H9 (cell line): Measurements from ENCODE around the gene RAD54L. TPM values are rescaled to one million over a fixed set of nuclear protein-coding genes. Genes with fewer than 3 reads are reported as not detected.

Experiments
- DNase-seq: peaks from one replicate; pipeline ENCODE4 v3.0.0-alpha.2; 2017
- H2AFZ ChIP-seq: one replicate; pipeline ENCODE4 v1.6.1; 2013; ENCODE audit warnings: mild to moderate bottlenecking, low read length, control low read depth, moderate library complexity
- H2AK5ac ChIP-seq: 2 replicates; pipeline ENCODE4 v1.6.1; 2013; ENCODE audit warnings: low read length, control low read depth, mixed read lengths; ENCODE audit not compliant: insufficient read length
- H2BK120ac ChIP-seq: one replicate; pipeline ENCODE4 v1.6.1; 2013; ENCODE audit warnings: low read depth, mild to moderate bottlenecking, low read length, control low read depth, inconsistent platforms; ENCODE audit not compliant: poor library complexity, severe bottlenecking
- H2BK12ac ChIP-seq: 2 replicates; pipeline ENCODE4 v1.6.1; 2013; ENCODE audit warnings: low read length, control low read depth, mixed read lengths, low read depth; ENCODE audit not compliant: insufficient read length
- H2BK15ac ChIP-seq: 2 replicates; pipeline ENCODE4 v1.6.1; 2013; ENCODE audit warnings: low read depth, low read length, control low read depth
- H2BK20ac ChIP-seq: one replicate; pipeline ENCODE4 v1.6.1; 2013; ENCODE audit warnings: low read depth, mild to moderate bottlenecking, low read length, control low read depth, inconsistent platforms; ENCODE audit not compliant: poor library complexity, severe bottlenecking
- H2BK5ac ChIP-seq: 2 replicates; pipeline ENCODE4 v1.6.1; 2013; ENCODE audit warnings: low read length, control low read depth, mixed read lengths; ENCODE audit not compliant: insufficient read length
- H3K14ac ChIP-seq: 2 replicates; pipeline ENCODE4 v1.6.1; 2013; ENCODE audit warnings: low read length, control low read depth; ENCODE audit not compliant: insufficient read depth
- H3K18ac ChIP-seq: 2 replicates; pipeline ENCODE4 v1.6.1; 2013; ENCODE audit warnings: low read depth, mild to moderate bottlenecking, mixed read lengths, low read length, control low read depth; ENCODE audit not compliant: insufficient read length
- H3K23ac ChIP-seq: 2 replicates; pipeline ENCODE4 v1.6.1; 2013; ENCODE audit warnings: low read length, control low read depth, mixed read lengths, low read depth; ENCODE audit not compliant: insufficient read length
- H3K23me2 ChIP-seq: 2 replicates; pipeline ENCODE4 v1.6.1; 2013; ENCODE audit warnings: low read depth, mild to moderate bottlenecking, mixed read lengths, low read length, control low read depth; ENCODE audit not compliant: insufficient read length, poor library complexity, severe bottlenecking
- H3K27ac ChIP-seq: 2 replicates; pipeline ENCODE4 v1.5.1; 2013; ENCODE audit warnings: low read length, control low read depth, mixed read lengths, low read depth; ENCODE audit not compliant: insufficient read length
- H3K27me3 ChIP-seq: 2 replicates; pipeline ENCODE4 v1.6.1; 2013; ENCODE audit warnings: low read length, control low read depth, inconsistent platforms; ENCODE audit not compliant: insufficient read depth
- H3K4ac ChIP-seq: 2 replicates; pipeline ENCODE4 v1.6.1; 2013; ENCODE audit warnings: low read depth, mild to moderate bottlenecking, control low read depth, inconsistent platforms, low read length, moderate library complexity
- H3K4me1 ChIP-seq: 2 replicates; pipeline ENCODE4 v1.6.1; 2013; ENCODE audit warnings: low read length, control low read depth, inconsistent platforms; ENCODE audit not compliant: insufficient read depth
- H3K4me2 ChIP-seq: 2 replicates; pipeline ENCODE4 v1.6.1; 2013; ENCODE audit warnings: low read length, control low read depth, mixed read lengths; ENCODE audit not compliant: insufficient read length, insufficient read depth
- H3K56ac ChIP-seq: 2 replicates; pipeline ENCODE4 v1.6.1; 2013; ENCODE audit warnings: low read depth, mild to moderate bottlenecking, mixed read lengths, low read length, control low read depth; ENCODE audit not compliant: insufficient read length
- H3K79me1 ChIP-seq: 2 replicates; pipeline ENCODE4 v1.6.1; 2013; ENCODE audit warnings: low read depth, mild to moderate bottlenecking, moderate library complexity, low read length, control low read depth, inconsistent platforms; ENCODE audit not compliant: insufficient read depth, poor library complexity, severe bottlenecking
- H3K79me2 ChIP-seq: 2 replicates; pipeline ENCODE4 v1.6.1; 2013; ENCODE audit warnings: low read length, control low read depth, inconsistent platforms; ENCODE audit not compliant: insufficient read depth
- H3K9ac ChIP-seq: 2 replicates; pipeline ENCODE4 v1.6.1; 2013; ENCODE audit warnings: low read length, control low read depth, mixed read lengths; ENCODE audit not compliant: insufficient read length; ENCODE audit errors: extremely low read depth
- H3K9me3 ChIP-seq: one replicate; pipeline ENCODE4 v1.6.1; 2013; ENCODE audit warnings: low read depth, low read length, inconsistent platforms; ENCODE audit not compliant: control insufficient read depth
- H3T11ph ChIP-seq: one replicate; pipeline ENCODE4 v1.6.1; 2013; ENCODE audit warnings: mild to moderate bottlenecking, low read length, control low read depth, inconsistent platforms
- H4K20me1 ChIP-seq: one replicate; pipeline ENCODE4 v1.6.1; 2013; ENCODE audit not compliant: control insufficient read depth, insufficient read length, insufficient read depth
- H4K5ac ChIP-seq: 2 replicates; pipeline ENCODE4 v1.6.1; 2013; ENCODE audit warnings: low read depth, mild to moderate bottlenecking, mixed read lengths, low read length, control low read depth; ENCODE audit not compliant: insufficient read length
- H4K8ac ChIP-seq: replicated peaks from 2 replicates; pipeline ENCODE4 v1.6.1; 2013; ENCODE audit warnings: low read length, control low read depth, mixed read lengths, low read depth; ENCODE audit not compliant: insufficient read length
- H4K91ac ChIP-seq: 2 replicates; pipeline ENCODE4 v1.6.1; 2013; ENCODE audit warnings: low read depth, mild to moderate bottlenecking, moderate library complexity, mixed read lengths, low read length, control low read depth; ENCODE audit not compliant: insufficient read length
- H3K27ac Mint-ChIP-seq, 3 experiments: 2 replicates in 2 of 3; 3 replicates in 1 of 3; pipeline ENCODE4 v1.8.0; 2020 to 2021; ENCODE audit warnings: mixed read lengths in 3 of 3, mild to moderate bottlenecking in 1 of 3, moderate library complexity in 1 of 3
- H3K27me3 Mint-ChIP-seq: 2 replicates; pipeline ENCODE4 v1.8.0; 2021; ENCODE audit warnings: low read depth, mild to moderate bottlenecking, moderate library complexity, mixed read lengths
- H3K36me3 Mint-ChIP-seq, 3 experiments: 2 replicates in 2 of 3; 3 replicates in 1 of 3; pipeline ENCODE4 v1.8.0; 2020 to 2021; ENCODE audit warnings: low read depth in 3 of 3, mixed read lengths in 3 of 3; ENCODE audit not compliant: insufficient read depth in 1 of 3
- H3K4me1 Mint-ChIP-seq, 2 experiments: 2 replicates each; pipeline ENCODE4 v1.8.0; 2020; ENCODE audit warnings: mixed read lengths in 2 of 2
- H3K4me3 Mint-ChIP-seq, 2 experiments: 2 replicates in 1 of 2; 3 replicates in 1 of 2; pipeline ENCODE4 v1.8.0; 2020 to 2021; ENCODE audit warnings: mild to moderate bottlenecking in 2 of 2, mixed read lengths in 2 of 2, moderate library complexity in 1 of 2
- H3K9me3 Mint-ChIP-seq, 2 experiments: 2 replicates in 1 of 2; 3 replicates in 1 of 2; pipeline ENCODE4 v1.8.0; 2020; ENCODE audit warnings: mild to moderate bottlenecking in 2 of 2, mixed read lengths in 2 of 2, moderate library complexity in 1 of 2
- CTCF ChIP-seq: fragments of 200-600 bp; sonication (generic); conservative IDR thresholded peaks from 3 replicates; pipeline ENCODE4 v1.8.0; 2021; ENCODE audit warnings: antibody characterized with exemption, mild to moderate bottlenecking
- WGBS: extraction: QIAGEN DNeasy Blood & Tissue Kit; methylation state at CpG from one replicate; pipeline ENCODE4 v1.1.7; 2013; ENCODE audit warnings: missing lambda C conversion rate, low lambda C conversion rate, mixed read lengths; ENCODE audit not compliant: insufficient read length; ENCODE audit errors: extremely low coverage; 5-methylcytosine and 5-hydroxymethylcytosine counted together
- total RNA-seq: library from RNA; stranded (reverse); gene quantifications from 2 replicates; pipeline ENCODE4 v1.2.1, GENCODE V29; 2021

The RAD54L gene
- total RNA-seq, 1 experiment from 2014 or later: 43.4 TPM

GRCh38 chr1:46274225-46275029 lies 26.9 kb downstream of the RAD54L start:
- no peak overlapping the region for H4K5ac ChIP-seq
- H3K4me2 ChIP-seq: no peak overlapping the region
- H4K8ac ChIP-seq: no peak overlapping the region
- H4K20me1 ChIP-seq: no peaks in the 10 kb centered on the region
- H3K4me3 Mint-ChIP-seq: no peak overlapping the region
- H3K18ac ChIP-seq: no peak overlapping the region
- H4K91ac ChIP-seq: no peak overlapping the region
- TF ChIP-seq CTCF: no peak
- no peak overlapping the region for H2AFZ ChIP-seq
- no peak overlapping the region for H3K14ac ChIP-seq
- no peaks in the 10 kb centered on the region for H3K4me1 ChIP-seq
- H2BK20ac ChIP-seq: no peak overlapping the region
- no peak overlapping the region for H3K9ac ChIP-seq
- H3K23ac ChIP-seq: no peak overlapping the region
- WGBS: no CpG with 5 or more reads among the region's 6 CpGs
- H3K9me3 Mint-ChIP-seq: no peaks in the 10 kb centered on the region
- no peak overlapping the region for H2BK15ac ChIP-seq
- no peak overlapping the region for H2AK5ac ChIP-seq
- H3K9me3 ChIP-seq: no peaks in the 10 kb centered on the region
- no peak overlapping the region for H2BK5ac ChIP-seq
- no peak overlapping the region for H3K56ac ChIP-seq
- no peaks in the 10 kb centered on the region for H3K27me3 Mint-ChIP-seq
- no peaks in the 10 kb centered on the region for H3K27me3 ChIP-seq
- DNase-seq: no peak
- H3K4ac ChIP-seq: no peak overlapping the region
- H3K27ac ChIP-seq: no peak overlapping the region
- no peaks in the 10 kb centered on the region for H3K4me1 Mint-ChIP-seq
- no peak overlapping the region for H3T11ph ChIP-seq
- H3K27ac Mint-ChIP-seq: peak overlapping the region in 1 of 3 experiments; percentile 23; a peak in 1 of 7 replicates
- no peaks in the 10 kb centered on the region for H3K79me1 ChIP-seq
- H3K23me2 ChIP-seq: no peaks in the 10 kb centered on the region
- H2BK120ac ChIP-seq: no peak overlapping the region
- H3K36me3 Mint-ChIP-seq: peaks cover 48 to 96% (median 84%) of the 10 kb centered on the region in 3 experiments; a peak in 6 of 7 replicates
- no peak overlapping the region for H2BK12ac ChIP-seq
- H3K79me2 ChIP-seq: no peaks in the 10 kb centered on the region
